HEK293 (cell line): ENCODE results near the gene NDUFA8.

Experiments
- CTCF ChIA-PET: fragments of 350-600 bp; formaldehyde crosslinking; extraction: SDS; loops from one replicate; lab custom pipeline; 2021; ENCODE audit warnings: antibody characterized with exemption; lab: Yijun Ruan, JAX
- POLR2A ChIA-PET: fragments of 300-600 bp; formaldehyde crosslinking; extraction: SDS; loops from one replicate; lab custom pipeline; 2020; ENCODE audit warnings: antibody characterized with exemption, inconsistent platforms; lab: Yijun Ruan, JAX
- H3K27ac ChIP-seq: fragments of 200-500 bp; sonication (Bioruptor generic); 2 replicates; pipeline ENCODE4 v1.5.1; 2014; ENCODE audit warnings: low read depth, low read length, control low read depth, inconsistent platforms; ENCODE audit errors: extremely low read depth
- H3K36me3 ChIP-seq, 2 experiments: fragments of 200-500 bp in 1 of 2; sonication (Bioruptor generic) in 1 of 2; 1 replicate in 1 of 2; 2 replicates in 1 of 2; pipeline ENCODE4 v1.5.1; 2014 to 2017; ENCODE audit warnings: inconsistent platforms in 2 of 2, low read length in 2 of 2; ENCODE audit not compliant: control insufficient read depth in 2 of 2, insufficient read depth in 1 of 2
- H3K4me1 ChIP-seq: fragments of 200-500 bp; sonication (Bioruptor generic); 2 replicates; pipeline ENCODE4 v1.5.1; 2014; ENCODE audit warnings: mild to moderate bottlenecking, low read length, inconsistent platforms; ENCODE audit not compliant: control insufficient read depth, insufficient read depth
- H3K4me3 ChIP-seq: 2 replicates; pipeline ENCODE4 v1.5.1; 2011; ENCODE audit warnings: low read depth, mild to moderate bottlenecking, control low read depth, low read length, moderate library complexity
- H3K9me3 ChIP-seq: fragments of 200-500 bp; sonication (Bioruptor generic); 2 replicates; pipeline ENCODE4 v1.5.1; 2014; ENCODE audit warnings: low read depth, low read length, inconsistent platforms; ENCODE audit not compliant: control insufficient read depth, insufficient read depth
- ATF2 ChIP-seq: fragments of 450-650 bp; formaldehyde crosslinking; IDR thresholded peaks from 2 replicates; pipeline ENCODE4 v1.5.1; 2016; ENCODE audit warnings: missing biosample characterization, missing genetic modification characterization, low read depth
- BCL11A ChIP-seq: fragments of 450-650 bp; formaldehyde crosslinking; IDR thresholded peaks from 2 replicates; pipeline ENCODE4 v1.5.1; 2016; ENCODE audit warnings: low read depth, missing biosample characterization, missing genetic modification characterization
- ELK4 ChIP-seq: IDR thresholded peaks from 2 replicates; pipeline ENCODE4 v1.6.1; 2011; ENCODE audit warnings: mild to moderate bottlenecking, low read depth, low read length, borderline replicate concordance
- GLIS1 ChIP-seq: fragments of 450-650 bp; formaldehyde crosslinking; IDR thresholded peaks from 2 replicates; pipeline ENCODE4 v1.5.1; 2016; ENCODE audit warnings: missing biosample characterization, missing genetic modification characterization
- GLIS2 ChIP-seq: fragments of 450-650 bp; formaldehyde crosslinking; IDR thresholded peaks from 2 replicates; pipeline ENCODE4 v1.5.1; 2016; ENCODE audit warnings: missing biosample characterization, missing genetic modification characterization
- KLF17 ChIP-seq: fragments of 450-650 bp; formaldehyde crosslinking; IDR thresholded peaks from 2 replicates; pipeline ENCODE4 v1.5.1; 2016; ENCODE audit warnings: missing biosample characterization, missing genetic modification characterization
- KLF9 ChIP-seq: fragments of 450-650 bp; formaldehyde crosslinking; IDR thresholded peaks from 2 replicates; pipeline ENCODE4 v1.5.1; 2016; ENCODE audit warnings: missing biosample characterization, missing genetic modification characterization, low read depth
- PBX3 ChIP-seq: sonication (generic); formaldehyde crosslinking; IDR thresholded peaks from 2 replicates; pipeline ENCODE4 v1.8.1; 2022; ENCODE audit warnings: mild to moderate bottlenecking, moderate library complexity, missing genetic modification reagents
- PRDM10 ChIP-seq: fragments of 450-650 bp; formaldehyde crosslinking; IDR thresholded peaks from 2 replicates; pipeline ENCODE4 v1.5.1; 2016; ENCODE audit warnings: missing biosample characterization, missing genetic modification characterization
- SALL2 ChIP-seq: fragments of 450-650 bp; formaldehyde crosslinking; IDR thresholded peaks from 2 replicates; pipeline ENCODE4 v1.5.0; 2017; ENCODE audit warnings: missing biosample characterization, mild to moderate bottlenecking, missing genetic modification characterization, borderline replicate concordance
- SCRT1 ChIP-seq: fragments of 450-650 bp; formaldehyde crosslinking; IDR thresholded peaks from 2 replicates; pipeline ENCODE4 v1.5.1; 2016; ENCODE audit warnings: missing biosample characterization, missing genetic modification characterization, borderline replicate concordance
- SP3 ChIP-seq: fragments of 450-650 bp; formaldehyde crosslinking; IDR thresholded peaks from 2 replicates; pipeline ENCODE4 v1.5.1; 2016; ENCODE audit warnings: missing biosample characterization, missing genetic modification characterization
- TSHZ1 ChIP-seq: fragments of 450-650 bp; formaldehyde crosslinking; IDR thresholded peaks from 2 replicates; pipeline ENCODE4 v1.5.1; 2016; ENCODE audit warnings: missing biosample characterization, missing genetic modification characterization, borderline replicate concordance
- ZBTB17 ChIP-seq: fragments of 450-650 bp; formaldehyde crosslinking; IDR thresholded peaks from 2 replicates; pipeline ENCODE4 v1.5.1; 2016; ENCODE audit warnings: missing biosample characterization, missing genetic modification characterization
- ZNF112 ChIP-seq: fragments of 450-650 bp; formaldehyde crosslinking; IDR thresholded peaks from 2 replicates; pipeline ENCODE4 v1.5.0; 2017; ENCODE audit warnings: missing biosample characterization, missing genetic modification characterization
- ZNF138 ChIP-seq: fragments of 450-650 bp; formaldehyde crosslinking; IDR thresholded peaks from 2 replicates; pipeline ENCODE4 v1.5.1; 2016; ENCODE audit warnings: missing biosample characterization, missing genetic modification characterization, borderline replicate concordance
- ZNF16 ChIP-seq: fragments of 450-650 bp; formaldehyde crosslinking; IDR thresholded peaks from 2 replicates; pipeline ENCODE4 v1.5.1; 2016; ENCODE audit warnings: low read depth, missing biosample characterization, missing genetic modification characterization
- ZNF24 ChIP-seq: fragments of 450-650 bp; formaldehyde crosslinking; IDR thresholded peaks from 2 replicates; pipeline ENCODE4 v1.5.1; 2016; ENCODE audit warnings: missing biosample characterization, missing genetic modification characterization
- ZNF311 ChIP-seq: fragments of 450-650 bp; formaldehyde crosslinking; IDR thresholded peaks from 2 replicates; pipeline ENCODE4 v1.5.1; 2017; ENCODE audit warnings: missing biosample characterization, missing genetic modification characterization, borderline replicate concordance
- ZNF341 ChIP-seq: fragments of 450-650 bp; formaldehyde crosslinking; IDR thresholded peaks from 2 replicates; pipeline ENCODE4; 2016; ENCODE audit warnings: low read depth, missing biosample characterization, missing genetic modification characterization
- ZNF354C ChIP-seq: fragments of 450-650 bp; formaldehyde crosslinking; IDR thresholded peaks from 2 replicates; pipeline ENCODE4 v1.5.1; 2016; ENCODE audit warnings: missing biosample characterization, missing genetic modification characterization, low read depth, borderline replicate concordance
- ZNF510 ChIP-seq: fragments of 450-650 bp; formaldehyde crosslinking; IDR thresholded peaks from 2 replicates; pipeline ENCODE4 v1.5.1; 2018; ENCODE audit warnings: mild to moderate bottlenecking, missing genetic modification characterization, missing biosample characterization; ENCODE audit not compliant: insufficient replicate concordance
- ZNF548 ChIP-seq: fragments of 450-650 bp; formaldehyde crosslinking; IDR thresholded peaks from 2 replicates; pipeline ENCODE4 v1.5.1; 2016; ENCODE audit warnings: missing biosample characterization, missing genetic modification characterization
- ZNF596 ChIP-seq: fragments of 450-650 bp; IDR thresholded peaks from 2 replicates; pipeline ENCODE4 v1.5.0; 2018; ENCODE audit warnings: missing biosample characterization, mild to moderate bottlenecking, missing genetic modification characterization, moderate library complexity

The NDUFA8 gene

GRCh38 chr9:122159026-122159924, at the start of gene NDUFA8, which contains the start of gene MORN5:
Gene NDUFA8 (minus strand): TSS chr9:122159779. CDS start chr9:122159677, 102 bp downstream.
Gene MORN5 (plus strand): TSS chr9:122159908. CDS start chr9:122159973, 65 bp downstream.
- ChIA-PET POLR2A (interaction anchor here (0.6 to 1.6 kb wide), 5 partner anchors 8 to 55 kb away, joined by 3 to 10 read pairs (median 4); no protein-coding TSS in a partner anchor), CTCF (interaction anchor here (0.6 to 2.6 kb wide), 17 partner anchors 10 to 618 kb away, joined by 3 to 31 read pairs (median 5); no protein-coding TSS in a partner anchor)
- peak within 1 kb of the TSS; percentile 63; the same call in 1 of the 2 replicates for H3K27ac ChIP-seq
- TF ChIP-seq ELK4 = no peak
- no peak for TF ChIP-seq ZNF16 (tag by site-specific recombination)
- peak; percentile 99 for TF ChIP-seq PRDM10 (tag by site-specific recombination)
- no peak for TF ChIP-seq SALL2 (tag by site-specific recombination)
- TF ChIP-seq ZNF510 (tag by site-specific recombination) = no peak
- no peak for TF ChIP-seq ZNF354C (tag by site-specific recombination)
- TF ChIP-seq SP3 = peak; percentile 51; the same call in 1 of the 2 replicates
- no peak for TF ChIP-seq GLIS1 (tag by site-specific recombination)
- TF ChIP-seq SCRT1 (tag by site-specific recombination) = no peak
- peak; percentile 77 for TF ChIP-seq ZBTB17 (tag by site-specific recombination)
- no peak for TF ChIP-seq ZNF311 (tag by site-specific recombination)
- no peak for TF ChIP-seq ZNF112 (tag by site-specific recombination)
- no peak for TF ChIP-seq ZNF341 (tag by site-specific recombination)
- TF ChIP-seq ATF2 (tag by site-specific recombination) = no peak
- TF ChIP-seq TSHZ1 = no peak
- no peak for TF ChIP-seq KLF9 (tag by site-specific recombination)
- TF ChIP-seq ZNF548 = no peak
- 0 out of 2 replicates have a peak, but pooled peaks have one; percentile 17 for TF ChIP-seq KLF17 (tag by site-specific recombination)
- TF ChIP-seq ZNF138 (tag by site-specific recombination) = no peak
- no peak for TF ChIP-seq ZNF596 (tag by site-specific recombination)
- no peak for TF ChIP-seq BCL11A (tag by site-specific recombination)
- no peak for TF ChIP-seq ZNF24 (tag by site-specific recombination)
- TF ChIP-seq PBX3 (CRISPR knock-in tag) = no peak
- TF ChIP-seq GLIS2 (tag by site-specific recombination) = peak; percentile 44; the same call in 1 of the 2 replicates

More at GRCh38 chr9:122159026-122159924, at the start of gene NDUFA8, which contains the start of gene MORN5:
- Histone ChIP-seq H3K36me3 (peaks cover 0 to 4% of the 10 kb centered on the region in 2 experiments; a peak in 1 of 3 replicates), H3K9me3 (no peaks in the 10 kb centered on the region), H3K4me3 (peak within 1 kb of the TSS; percentile 97), H3K4me1 (no peaks in the 10 kb centered on the region)
